MCF 10A (cell line): ENCODE data around the gene INTS1. TPM values are rescaled to one million over a fixed set of nuclear protein-coding genes. Genes with fewer than 3 reads are reported as not detected.

Source experiments
- BruUV-seq: library from RNA; stranded (reverse); fragments of 400-500 nt; replicated peaks from 2 replicates; lab custom pipeline; 2021; lab: Mats Ljungman, UMichigan
- CTCF ChIA-PET: fragments of 300-600 bp; sonication (Branson Sonifier 250); formaldehyde crosslinking; extraction: SDS; loops from one replicate; lab custom pipeline; 2021; ENCODE audit warnings: antibody characterized with exemption, inconsistent platforms; lab: Yijun Ruan, JAX
- POLR2A ChIA-PET: fragments of 300-600, 350-650 bp; sonication (Branson Sonifier 250); formaldehyde crosslinking; extraction: SDS; loops from one replicate; lab custom pipeline; 2020; ENCODE audit warnings: antibody characterized with exemption, inconsistent platforms; lab: Yijun Ruan, JAX
- DNase-seq: peaks from one replicate; pipeline ENCODE4 v3.0.0-alpha.2; 2018; ENCODE audit not compliant: unreplicated experiment
- H3K27ac Mint-ChIP-seq: one replicate; pipeline ENCODE4 v1.8.0; 2022; ENCODE audit warnings: mild to moderate bottlenecking, low read depth, mixed read lengths; ENCODE audit not compliant: unreplicated experiment
- H3K27me3 Mint-ChIP-seq: one replicate; pipeline ENCODE4 v1.8.0; 2022; ENCODE audit warnings: mixed read lengths; ENCODE audit not compliant: insufficient read depth, unreplicated experiment
- H3K36me3 Mint-ChIP-seq: one replicate; pipeline ENCODE4 v1.8.0; 2022; ENCODE audit warnings: mild to moderate bottlenecking, moderate library complexity, mixed read lengths; ENCODE audit not compliant: insufficient read depth, unreplicated experiment
- H3K4me1 Mint-ChIP-seq: one replicate; pipeline ENCODE4 v1.8.0; 2022; ENCODE audit warnings: mixed read lengths; ENCODE audit not compliant: insufficient read depth, unreplicated experiment
- H3K4me3 Mint-ChIP-seq: one replicate; pipeline ENCODE4 v1.8.0; 2022; ENCODE audit warnings: mild to moderate bottlenecking, moderate library complexity, mixed read lengths; ENCODE audit not compliant: unreplicated experiment
- H3K9me3 Mint-ChIP-seq: one replicate; pipeline ENCODE4 v1.8.0; 2022; ENCODE audit warnings: mixed read lengths; ENCODE audit not compliant: unreplicated experiment
- intact Hi-C: fragments of 100-400 bp; cut with micrococcal nuclease; formaldehyde crosslinking; loops from 2 replicates; pipeline ENCODE4 v1.14.1; 2022
- total RNA-seq: library from RNA; stranded (reverse); gene quantifications from 2 replicates; pipeline ENCODE4 v1.2.3, GENCODE V29; 2022
- TF ChIP-seq, protein P1 (sequence below): fragments of 200-600 bp; IDR thresholded peaks from one replicate; pipeline ENCODE4 v1.8.0; 2022; ENCODE audit warnings: antibody characterized with exemption, mild to moderate bottlenecking; ENCODE audit not compliant: unreplicated experiment

INTS1 gene
- total RNA-seq, 1 experiment from 2014 or later: 86.3 TPM

DNA sequence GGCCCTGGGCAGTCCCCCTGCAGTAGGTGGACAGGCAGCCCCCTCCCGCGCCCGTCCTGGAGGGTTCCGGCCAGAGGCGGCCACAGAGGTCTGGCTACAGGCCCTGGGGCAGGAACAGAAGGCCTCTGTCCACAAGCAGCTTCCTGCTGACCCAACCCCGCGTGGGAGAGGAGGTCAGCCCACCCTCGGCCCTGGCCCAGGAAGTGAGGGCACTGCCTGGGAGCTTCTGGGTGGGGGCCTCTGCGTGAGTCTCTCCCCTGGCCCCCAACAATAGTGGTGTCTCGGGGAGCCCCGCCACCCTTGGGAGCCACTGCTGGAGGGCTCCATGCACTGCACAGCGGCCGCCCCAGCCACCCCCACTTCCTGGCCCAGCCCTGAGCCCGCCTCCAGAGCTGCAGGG is 49.6 kb downstream of the INTS1 start:
- no peaks in the 10 kb centered on the region for H3K27me3 Mint-ChIP-seq
- no TSS peak for BruUV-seq
- H3K9me3 Mint-ChIP-seq: no peaks in the 10 kb centered on the region
- peak overlapping the region; percentile 67 for H3K4me3 Mint-ChIP-seq
- no peak overlapping the region for H3K27ac Mint-ChIP-seq
- DNase-seq: no peak
- peaks cover 27% of the 10 kb centered on the region for H3K4me1 Mint-ChIP-seq
- intact Hi-C loops: no loop called here
- POLR2A ChIA-PET: interaction anchor here (1.1 kb wide), 1 partner anchor 36 kb away, joined by 3 read pairs; no protein-coding TSS in a partner anchor
- CTCF ChIA-PET: interaction anchor here (0.5 kb wide), 1 partner anchor 330 kb away, joined by 3 read pairs; no protein-coding TSS in a partner anchor
- H3K36me3 Mint-ChIP-seq: no peaks in the 10 kb centered on the region
- TF ChIP-seq, protein P1, sequence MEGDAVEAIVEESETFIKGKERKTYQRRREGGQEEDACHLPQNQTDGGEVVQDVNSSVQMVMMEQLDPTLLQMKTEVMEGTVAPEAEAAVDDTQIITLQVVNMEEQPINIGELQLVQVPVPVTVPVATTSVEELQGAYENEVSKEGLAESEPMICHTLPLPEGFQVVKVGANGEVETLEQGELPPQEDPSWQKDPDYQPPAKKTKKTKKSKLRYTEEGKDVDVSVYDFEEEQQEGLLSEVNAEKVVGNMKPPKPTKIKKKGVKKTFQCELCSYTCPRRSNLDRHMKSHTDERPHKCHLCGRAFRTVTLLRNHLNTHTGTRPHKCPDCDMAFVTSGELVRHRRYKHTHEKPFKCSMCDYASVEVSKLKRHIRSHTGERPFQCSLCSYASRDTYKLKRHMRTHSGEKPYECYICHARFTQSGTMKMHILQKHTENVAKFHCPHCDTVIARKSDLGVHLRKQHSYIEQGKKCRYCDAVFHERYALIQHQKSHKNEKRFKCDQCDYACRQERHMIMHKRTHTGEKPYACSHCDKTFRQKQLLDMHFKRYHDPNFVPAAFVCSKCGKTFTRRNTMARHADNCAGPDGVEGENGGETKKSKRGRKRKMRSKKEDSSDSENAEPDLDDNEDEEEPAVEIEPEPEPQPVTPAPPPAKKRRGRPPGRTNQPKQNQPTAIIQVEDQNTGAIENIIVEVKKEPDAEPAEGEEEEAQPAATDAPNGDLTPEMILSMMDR: no peak

DNA sequence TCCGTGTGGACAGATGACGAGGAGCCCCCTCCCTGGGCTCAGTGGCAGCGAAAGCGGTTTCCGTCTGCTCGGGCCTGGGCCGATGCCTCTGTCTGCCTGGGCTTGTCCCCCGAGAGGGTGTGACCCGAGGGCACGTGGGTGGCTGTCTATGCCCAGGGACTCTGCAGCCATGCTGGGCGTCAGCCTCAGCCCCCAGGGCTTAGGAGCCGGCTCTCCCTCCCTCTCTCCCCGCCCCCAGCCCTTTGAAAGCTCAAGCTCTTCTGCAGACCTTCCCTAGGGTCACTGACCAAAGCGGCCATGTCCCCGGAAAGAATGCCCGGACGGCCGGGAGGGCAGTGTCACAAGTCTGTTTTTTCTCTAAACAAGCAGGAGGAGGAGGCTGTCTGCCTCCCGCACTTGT is 52.0 kb downstream of the INTS1 start:
- Mint-ChIP-seq H3K4me1 (peaks cover 15% of the 10 kb centered on the region), H3K27me3 (no peaks in the 10 kb centered on the region), H3K4me3 (no peak overlapping the region), H3K36me3 (no peaks in the 10 kb centered on the region), H3K27ac (no peak overlapping the region), H3K9me3 (no peaks in the 10 kb centered on the region)
- POLR2A ChIA-PET: no interaction called here
- intact Hi-C loops: no loop called here
- TF ChIP-seq, protein P1: no peak
- no peak for DNase-seq
- CTCF ChIA-PET: interaction anchor here (1.2 to 2.2 kb wide), 3 partner anchors 18 to 277 kb away, joined by 4 to 9 read pairs (median 4); no protein-coding TSS in a partner anchor
- no TSS peak for BruUV-seq

DNA sequence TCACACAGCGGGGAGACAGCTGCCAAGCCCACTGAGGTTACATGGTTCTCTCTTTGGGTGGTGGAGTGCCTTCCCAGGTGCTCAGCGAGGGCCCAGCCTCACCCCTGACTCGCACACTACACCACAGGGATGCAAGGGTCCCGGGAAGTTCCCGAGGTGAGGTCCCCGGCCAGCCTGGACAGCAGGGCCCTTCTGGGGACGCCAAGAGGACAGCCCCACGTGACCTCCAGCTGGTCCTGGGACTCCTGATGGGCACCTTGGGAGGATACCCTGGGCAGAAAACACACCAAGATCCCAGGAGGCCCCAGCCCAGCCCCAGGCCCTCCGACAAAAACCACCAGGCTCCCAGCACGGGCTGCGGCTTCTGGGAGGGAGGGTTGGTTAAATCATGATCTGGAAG is 53.2 kb downstream of the INTS1 start:
- Mint-ChIP-seq H3K9me3 (no peaks in the 10 kb centered on the region), H3K27ac (no peak overlapping the region), H3K4me1 (peaks cover 10% of the 10 kb centered on the region), H3K36me3 (no peaks in the 10 kb centered on the region), H3K4me3 (no peak overlapping the region), H3K27me3 (no peaks in the 10 kb centered on the region)
- TF ChIP-seq, protein P1: no peak
- CTCF ChIA-PET: interaction anchor here (0.6 to 2.2 kb wide), 3 partner anchors 16 to 475 kb away, joined by 3 to 9 read pairs (median 4); no protein-coding TSS in a partner anchor
- POLR2A ChIA-PET: no interaction called here
- intact Hi-C loops: no loop called here
- no TSS peak for BruUV-seq
- DNase-seq: no peak

DNA sequence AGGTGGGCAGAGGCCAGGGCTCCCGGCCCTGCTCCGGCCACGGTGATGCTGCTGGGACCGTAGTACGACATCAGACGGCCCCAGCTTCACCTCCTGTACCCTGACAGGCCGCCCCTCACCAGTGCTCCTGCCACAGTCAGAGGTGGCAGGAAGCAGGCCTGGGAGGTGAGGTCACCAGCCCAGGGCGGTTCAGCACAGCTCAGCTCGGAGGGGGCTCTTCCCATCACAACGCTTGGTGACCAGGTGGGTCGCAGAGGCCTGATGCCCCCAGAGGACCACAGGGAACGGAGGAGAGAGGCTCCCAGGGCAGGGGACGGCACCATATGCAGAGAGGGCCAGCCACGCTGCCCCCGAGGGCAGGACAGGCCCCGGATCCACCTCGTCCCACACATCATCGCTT is 53.8 kb downstream of the INTS1 start:
- Mint-ChIP-seq H3K27ac (no peak overlapping the region), H3K27me3 (no peaks in the 10 kb centered on the region), H3K4me3 (no peak overlapping the region), H3K4me1 (peaks cover 11% of the 10 kb centered on the region), H3K36me3 (no peaks in the 10 kb centered on the region), H3K9me3 (no peaks in the 10 kb centered on the region)
- intact Hi-C loops: no loop called here
- BruUV-seq: no TSS peak
- no peak for DNase-seq
- TF ChIP-seq, protein P1: no peak
- ChIA-PET CTCF (interaction anchor here (0.6 to 2.2 kb wide), 3 partner anchors 18 to 476 kb away, joined by 3 to 9 read pairs (median 3); no protein-coding TSS in a partner anchor), POLR2A (no interaction called here)
